GM18951 (cell line): ENCODE data around the gene SPAM1.
"Not testable (repeated sequence)": the region's sequence is repeated elsewhere in the genome, so short reads cannot be mapped to it uniquely, and the experiment has no call there.

Source experiments
- POLR2A ChIP-seq: IDR thresholded peaks from 4 replicates; pipeline ENCODE4 v1.6.1; 2011; ENCODE audit warnings: mild to moderate bottlenecking; ENCODE audit not compliant: insufficient read length, insufficient read depth; ENCODE audit errors: extremely low read depth
- in situ Hi-C: fragments of 300-500 bp; cut with MboI; formaldehyde crosslinking; loops from one replicate; pipeline ENCODE4 v1.12.0; 2022; ENCODE audit warnings: low sequenced_read_pairs, mixed read lengths, inconsistent platforms; ENCODE audit not compliant: unreplicated experiment

SPAM1 gene

DNA sequence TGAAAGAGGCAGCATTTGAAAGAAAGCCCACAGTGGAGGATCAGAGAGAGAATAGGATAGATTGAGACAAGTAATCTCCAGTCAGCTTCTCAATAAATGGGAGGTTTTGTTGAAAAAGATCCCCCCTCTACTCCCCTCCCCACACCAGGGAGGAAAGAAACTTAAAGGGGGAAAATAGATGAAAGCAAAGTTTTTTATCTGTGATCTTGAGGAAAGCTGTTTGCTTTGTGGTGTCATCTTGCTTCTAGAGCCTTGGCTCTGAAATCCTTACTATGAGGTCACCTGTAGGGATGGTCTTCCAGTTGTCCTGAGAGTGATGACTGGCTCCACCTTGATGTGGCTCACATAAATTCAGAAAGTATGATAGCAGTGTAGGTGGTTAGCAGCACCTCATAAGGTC lies at the start of gene SPAM1:
Gene SPAM1, plus strand, starts transcription at position 301 of the 400 bp plus-strand sequence. CDS start 28,330 bp downstream, outside the sequence.
- in situ Hi-C loops = no loop called here

DNA sequence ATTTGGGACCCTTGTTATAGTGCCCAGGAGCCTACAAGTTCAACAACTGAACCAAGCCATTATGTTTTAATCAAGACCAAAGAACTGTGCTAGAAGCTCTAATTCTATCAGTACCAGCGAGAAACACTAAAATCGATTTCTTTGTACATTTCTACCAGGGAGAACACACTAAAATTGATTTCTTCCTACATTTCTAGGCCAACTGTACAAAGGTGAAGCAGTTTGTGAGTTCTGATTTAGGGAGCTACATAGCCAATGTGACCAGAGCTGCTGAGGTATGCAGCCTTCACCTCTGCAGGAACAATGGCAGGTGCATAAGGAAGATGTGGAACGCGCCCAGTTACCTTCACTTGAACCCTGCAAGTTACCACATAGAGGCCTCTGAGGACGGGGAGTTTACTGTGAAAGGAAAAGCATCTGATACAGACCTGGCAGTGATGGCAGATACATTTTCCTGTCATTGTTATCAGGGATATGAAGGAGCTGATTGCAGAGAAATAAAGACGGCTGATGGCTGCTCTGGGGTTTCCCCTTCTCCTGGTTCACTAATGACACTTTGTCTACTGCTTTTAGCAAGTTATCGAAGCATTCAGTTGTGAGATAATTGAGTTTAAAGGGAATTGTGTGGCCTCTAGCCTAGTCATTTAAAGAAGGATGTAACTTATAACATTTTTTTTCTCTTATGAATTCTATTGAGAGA lies 48.3 kb upstream of the SPAM1 start:
- TF ChIP-seq POLR2A = no peak

More for the DNA sequence above, at the start of gene SPAM1:
- TF ChIP-seq POLR2A = no peak

GRCh38 chr7:123879628-123880027 lies 45.4 kb upstream of the SPAM1 start:
- in situ Hi-C loops = no loop called here
- TF ChIP-seq POLR2A = no peak

More for the DNA sequence above, 48.3 kb upstream of the SPAM1 start:
- in situ Hi-C loops = no loop called here

- in situ Hi-C loops = no loop called here
- TF ChIP-seq POLR2A = no peak
Observed at GRCh38 chr7:123881300-123881699, 43.7 kb upstream of the SPAM1 start.

GRCh38 chr7:123883154-123883553 lies 41.9 kb upstream of the SPAM1 start:
- in situ Hi-C loops = no loop called here

GRCh38 chr7:123888192-123888591 lies 36.8 kb upstream of the SPAM1 start:
- in situ Hi-C loops = no loop called here

More at GRCh38 chr7:123883154-123883553, 41.9 kb upstream of the SPAM1 start:
- no peak for TF ChIP-seq POLR2A

DNA sequence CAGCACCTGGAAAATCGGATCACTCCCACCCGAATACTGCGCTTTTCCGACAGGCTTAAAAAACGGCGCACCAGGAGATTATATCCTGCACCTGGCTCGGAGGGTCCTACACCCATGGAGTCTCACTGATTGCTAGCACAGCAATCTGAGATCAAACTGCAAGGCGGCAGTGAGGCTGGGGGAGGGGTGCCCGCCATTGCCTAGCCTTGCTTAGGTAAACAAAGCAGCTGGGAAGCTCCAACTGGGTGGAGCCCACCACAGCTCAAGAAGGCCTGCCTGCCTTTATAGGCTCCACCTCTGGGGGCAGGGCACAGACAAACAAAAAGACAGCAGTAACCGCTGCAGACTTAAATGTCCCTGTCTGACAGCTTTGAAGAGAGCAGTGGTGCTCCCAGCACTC lies 30.3 kb upstream of the SPAM1 start:
- in situ Hi-C loops = not testable (repeated sequence)

More at GRCh38 chr7:123888192-123888591, 36.8 kb upstream of the SPAM1 start:
- TF ChIP-seq POLR2A = no peak

DNA sequence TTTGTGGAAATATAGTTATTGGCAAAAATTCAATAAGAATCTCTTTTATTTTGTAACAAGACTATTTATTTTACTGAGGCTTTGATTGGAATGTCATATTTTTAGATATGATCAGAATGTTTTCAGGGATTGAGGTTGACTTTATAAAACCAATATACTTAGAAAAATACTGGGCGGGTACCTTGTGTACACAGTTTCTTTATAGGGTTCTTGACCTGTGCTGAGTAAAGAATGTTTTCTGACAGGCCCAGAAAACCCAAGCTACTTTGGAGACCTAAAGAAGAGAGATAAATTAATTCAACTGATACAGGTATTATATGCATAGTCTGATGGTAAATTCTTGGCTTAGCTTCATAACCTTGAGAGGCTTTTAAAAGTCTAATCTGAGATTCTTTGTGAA lies 23.9 kb upstream of the SPAM1 start:
- in situ Hi-C loops = no loop called here
- TF ChIP-seq POLR2A = no peak

GRCh38 chr7:123905714-123906113 lies 19.3 kb upstream of the SPAM1 start:
- in situ Hi-C loops = no loop called here

GRCh38 chr7:123916240-123916724 lies 8.8 kb upstream of the SPAM1 start:
- no peak for TF ChIP-seq POLR2A
- in situ Hi-C loops = no loop called here

More at GRCh38 chr7:123905714-123906113, 19.3 kb upstream of the SPAM1 start:
- TF ChIP-seq POLR2A = no peak

DNA sequence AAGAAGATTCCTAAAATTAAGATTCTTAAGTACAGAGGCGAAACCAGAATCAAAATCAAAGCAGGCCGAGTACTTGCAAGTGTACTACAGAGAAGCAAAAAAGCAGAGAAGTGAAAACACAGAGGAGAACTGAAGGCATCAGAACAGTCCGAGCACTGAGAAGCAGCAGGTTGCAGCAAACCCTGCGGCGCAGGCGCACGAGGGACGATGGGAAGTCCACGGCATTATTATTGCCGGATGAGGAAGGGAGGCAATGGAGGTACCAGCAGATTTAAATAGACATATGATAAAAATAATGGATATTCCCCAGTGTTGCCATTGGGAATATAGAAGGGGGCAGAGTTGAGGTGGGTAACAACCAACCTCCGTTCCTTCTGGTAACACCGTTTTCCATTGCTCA lies 7.2 kb upstream of the SPAM1 start:
- no peak for TF ChIP-seq POLR2A

GRCh38 chr7:123918309-123918708 lies 6.7 kb upstream of the SPAM1 start:
- in situ Hi-C loops = no loop called here
- no peak for TF ChIP-seq POLR2A

More for the DNA sequence above, 7.2 kb upstream of the SPAM1 start:
- in situ Hi-C loops = no loop called here

DNA sequence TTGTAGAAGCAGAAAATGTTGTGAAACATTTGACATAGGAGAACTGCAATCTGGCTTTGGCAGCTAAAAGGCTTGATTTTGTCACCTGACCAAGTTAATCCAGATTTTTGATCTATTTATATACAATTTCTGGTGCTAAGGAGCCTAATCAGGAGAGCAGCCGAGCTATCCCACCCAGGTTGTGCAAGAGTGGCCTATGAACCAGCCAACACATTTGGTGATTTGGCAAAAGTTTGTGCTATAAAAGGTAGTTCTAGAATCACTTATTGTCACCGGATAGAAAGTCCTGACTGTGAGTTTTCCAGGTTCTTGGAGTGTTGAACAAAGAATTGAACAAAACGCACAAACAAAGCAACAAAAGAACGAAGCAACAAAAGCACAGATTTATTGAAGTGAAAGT lies 1.4 kb upstream of the SPAM1 start:
- in situ Hi-C loops = no loop called here
- no peak for TF ChIP-seq POLR2A

GRCh38 chr7:123929107-123929506 lies 4.1 kb downstream of the SPAM1 start:
- in situ Hi-C loops = no loop called here
- TF ChIP-seq POLR2A = no peak
